PC-3 (cell line): ENCODE measurements around the gene STXBP5L.

Experiments used
- EZH2phosphoT487 ChIP-seq: fragments of 300-600 bp; sonication (generic); IDR thresholded peaks from 2 replicates; pipeline ENCODE4 v1.6.1; 2018; ENCODE audit warnings: mild to moderate bottlenecking, antibody characterized with exemption, low read length, borderline replicate concordance
- TF ChIP-seq, protein P1 (sequence below): fragments of 300-600 bp; sonication (generic); conservative IDR thresholded peaks from 2 replicates; pipeline ENCODE4 v1.5.1; 2017; ENCODE audit warnings: antibody characterized with exemption, low read depth, mild to moderate bottlenecking, low read length

DNA sequence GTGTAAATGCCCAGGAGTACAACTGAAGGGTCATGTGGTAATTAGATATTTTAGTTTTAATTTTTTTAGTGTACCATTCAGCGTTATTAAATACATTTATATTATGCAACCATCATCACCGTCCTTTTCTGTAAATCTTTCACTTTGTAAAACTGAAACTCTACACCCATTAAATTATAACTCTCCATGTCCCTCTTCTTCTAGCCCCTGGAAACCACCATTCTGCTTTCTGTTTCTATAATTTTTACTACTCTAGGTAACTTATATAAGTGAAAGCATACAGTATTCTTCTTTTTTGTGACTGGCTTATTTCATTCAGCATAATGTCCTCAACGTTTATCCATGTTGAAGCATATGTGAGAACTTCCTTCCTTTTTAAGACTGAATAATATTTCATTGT, 48.1 kb downstream of the STXBP5L start:
- TF ChIP-seq, protein P1, sequence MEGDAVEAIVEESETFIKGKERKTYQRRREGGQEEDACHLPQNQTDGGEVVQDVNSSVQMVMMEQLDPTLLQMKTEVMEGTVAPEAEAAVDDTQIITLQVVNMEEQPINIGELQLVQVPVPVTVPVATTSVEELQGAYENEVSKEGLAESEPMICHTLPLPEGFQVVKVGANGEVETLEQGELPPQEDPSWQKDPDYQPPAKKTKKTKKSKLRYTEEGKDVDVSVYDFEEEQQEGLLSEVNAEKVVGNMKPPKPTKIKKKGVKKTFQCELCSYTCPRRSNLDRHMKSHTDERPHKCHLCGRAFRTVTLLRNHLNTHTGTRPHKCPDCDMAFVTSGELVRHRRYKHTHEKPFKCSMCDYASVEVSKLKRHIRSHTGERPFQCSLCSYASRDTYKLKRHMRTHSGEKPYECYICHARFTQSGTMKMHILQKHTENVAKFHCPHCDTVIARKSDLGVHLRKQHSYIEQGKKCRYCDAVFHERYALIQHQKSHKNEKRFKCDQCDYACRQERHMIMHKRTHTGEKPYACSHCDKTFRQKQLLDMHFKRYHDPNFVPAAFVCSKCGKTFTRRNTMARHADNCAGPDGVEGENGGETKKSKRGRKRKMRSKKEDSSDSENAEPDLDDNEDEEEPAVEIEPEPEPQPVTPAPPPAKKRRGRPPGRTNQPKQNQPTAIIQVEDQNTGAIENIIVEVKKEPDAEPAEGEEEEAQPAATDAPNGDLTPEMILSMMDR = no peak
- no peak for TF ChIP-seq EZH2phosphoT487
